K562 (cell line): ENCODE data around the gene CORT. TPM values are rescaled to one million over a fixed set of nuclear protein-coding genes. Genes with fewer than 3 reads are reported as not detected.
A peak's percentile ranks its signal among the peaks of the same experiment; 100 is the strongest.

Experiments
- ATAC-seq: fragments of 200-7000 bp; cut with Tn5 transposase; 3 replicates; pipeline ENCODE4 v1.9.1; 2020; ENCODE audit warnings: moderate library complexity
- BruUV-seq: library from RNA; stranded (reverse); fragments of 400-500 nt; replicated peaks from 2 replicates; lab custom pipeline; 2021; lab: Mats Ljungman, UMichigan
- CTCF ChIA-PET: fragments of 300-600 bp; formaldehyde crosslinking; extraction: SDS; loops from one replicate; lab custom pipeline; 2021; ENCODE audit warnings: low intra/inter-chr PET ratio; lab: Yijun Ruan, JAX
- POLR2A ChIA-PET: fragments of 300-600, 350-650 bp; sonication (Branson Sonifier 250); formaldehyde crosslinking; extraction: SDS; loops from one replicate; lab custom pipeline; 2021; ENCODE audit warnings: antibody characterized with exemption, inconsistent platforms; lab: Yijun Ruan, JAX
- DNase-seq, 4 experiments: peaks; one replicate each; pipeline versions ENCODE4 v3.0.0 to v3.0.0-alpha.2; 2011 to 2018; ENCODE audit warnings: low spot score in 3 of 4, mixed read lengths in 3 of 4; ENCODE audit errors: extremely low read depth in 1 of 4
- FAIRE-seq: peaks from 2 replicates; lab custom pipeline; 2011; peaks lifted over from hg19 to GRCh38; lab: Jason Lieb, UNC
- H2AFZ ChIP-seq: 2 replicates; pipeline ENCODE4 v1.6.0; 2011; ENCODE audit warnings: low read depth, low read length, control low read depth, inconsistent platforms
- H3K27ac ChIP-seq: fragments of 200-600 bp; 3 replicates; pipeline ENCODE4 v1.8.0; 2011; ENCODE audit warnings: low read depth, mild to moderate bottlenecking, control low read depth, inconsistent platforms, low read length, moderate library complexity, mixed read lengths; ENCODE audit errors: extremely low read depth
- H3K27me3 ChIP-seq, 2 experiments: fragments of 300-600 bp in 1 of 2; 2 replicates in 1 of 2; 3 replicates in 1 of 2; pipeline versions ENCODE4 v1.6.0 to v1.8.0; 2011; ENCODE audit warnings: inconsistent platforms in 2 of 2, low read length in 2 of 2, mild to moderate bottlenecking in 1 of 2, mixed read lengths in 1 of 2, moderate library complexity in 1 of 2; ENCODE audit not compliant: control insufficient read depth in 2 of 2, insufficient read depth in 2 of 2
- H3K36me3 ChIP-seq: fragments of 300-600 bp; 3 replicates; pipeline ENCODE4 v1.8.0; 2011; ENCODE audit warnings: mild to moderate bottlenecking, low read length, inconsistent platforms; ENCODE audit not compliant: control insufficient read depth, insufficient read depth
- H3K4me1 ChIP-seq, 2 experiments: fragments of 200-600 bp in 1 of 2; replicated peaks in 1 of 2; 2 replicates in 1 of 2; 3 replicates in 1 of 2; pipeline versions ENCODE4 v1.5.1 to v1.8.0; 2011; ENCODE audit warnings: inconsistent platforms in 2 of 2, low read length in 2 of 2, mild to moderate bottlenecking in 1 of 2, mixed read lengths in 1 of 2, moderate library complexity in 1 of 2; ENCODE audit not compliant: control insufficient read depth in 2 of 2, insufficient read depth in 2 of 2
- H3K4me2 ChIP-seq: 2 replicates; pipeline ENCODE4 v1.6.1; 2011; ENCODE audit warnings: low read length, control low read depth, inconsistent platforms, mixed read lengths; ENCODE audit not compliant: insufficient read depth
- H3K4me3 ChIP-seq: fragments of 200-600 bp; sonication (generic), shearing (Covaris generic); 2 replicates; pipeline ENCODE4 v1.5.1; 2016; ENCODE audit warnings: control low read depth, inconsistent platforms
- H3K79me2 ChIP-seq: fragments of 200-600 bp; 3 replicates; pipeline ENCODE4 v1.8.0; 2011; ENCODE audit warnings: low read length, inconsistent platforms; ENCODE audit not compliant: control insufficient read depth, insufficient read depth
- H3K9ac ChIP-seq, 2 experiments: 2 replicates each; pipeline versions ENCODE4 v1.6.0 to v1.6.1; 2011; ENCODE audit warnings: low read depth in 2 of 2, low read length in 2 of 2, control low read depth in 1 of 2, inconsistent platforms in 1 of 2, mild to moderate bottlenecking in 1 of 2, mixed read lengths in 1 of 2; ENCODE audit not compliant: insufficient read depth in 1 of 2
- H3K9me1 ChIP-seq: one replicate; pipeline ENCODE4 v1.6.0; 2011; ENCODE audit warnings: inconsistent platforms, mild to moderate bottlenecking, low read length, moderate library complexity; ENCODE audit not compliant: control insufficient read depth, insufficient read depth
- H3K9me3 ChIP-seq: replicated peaks from 2 replicates; pipeline ENCODE4 v1.5.1; 2011; ENCODE audit warnings: low read depth, low read length, inconsistent platforms; ENCODE audit not compliant: control insufficient read depth, insufficient read depth
- H4K20me1 ChIP-seq: replicated peaks from 2 replicates; pipeline ENCODE4 v1.6.1; 2011; ENCODE audit warnings: low read length, inconsistent platforms, mixed read lengths; ENCODE audit not compliant: control insufficient read depth, insufficient read depth
- CUX1 ChIP-seq: fragments of 200-800 bp; sonication (Bioruptor generic); IDR thresholded peaks from 2 replicates; pipeline ENCODE4 v1.6.1; 2016; ENCODE audit warnings: missing genetic modification characterization, missing compliant biosample characterization
- ELF2 ChIP-seq: fragments of 250-450 bp; sonication (Bioruptor Pico); IDR thresholded peaks from 2 replicates; pipeline ENCODE4 v1.5.0; 2021; ENCODE audit warnings: mild to moderate bottlenecking
- GATA2 ChIP-seq: sonication (generic); formaldehyde crosslinking; IDR thresholded peaks from 2 replicates; pipeline ENCODE4 v1.4.0; 2020; ENCODE audit warnings: mild to moderate bottlenecking, missing genetic modification reagents
- MTA1 ChIP-seq: fragments of 450-650 bp; IDR thresholded peaks from 2 replicates; pipeline ENCODE4 v1.6.1; 2017; ENCODE audit warnings: borderline replicate concordance
- RAD21 ChIP-seq, 2 experiments: fragments of 250-450 bp in 1 of 2; fragments of 450-650 bp in 1 of 2; sonication (Bioruptor Pico) in 1 of 2; formaldehyde crosslinking in 1 of 2; IDR thresholded peaks in 1 of 2; conservative IDR thresholded peaks in 1 of 2; 2 replicates each; pipeline versions ENCODE4 v1.4.0 to v1.8.0; 2020 to 2022; ENCODE audit warnings: mild to moderate bottlenecking in 2 of 2, moderate library complexity in 1 of 2
- SRF ChIP-seq, 2 experiments: fragments of 250-450, 450-650 bp in 1 of 2; sonication (Bioruptor Pico) in 1 of 2; sonication (generic) in 1 of 2; formaldehyde crosslinking; IDR thresholded peaks; 2 replicates each; pipeline versions ENCODE4 v1.5.0 to v1.5.1; 2020 to 2022; ENCODE audit warnings: mild to moderate bottlenecking in 1 of 2, missing genetic modification reagents in 1 of 2
- ZNF133 ChIP-seq: fragments of 250-450 bp; sonication (Bioruptor Pico); IDR thresholded peaks from 2 replicates; pipeline ENCODE4 v1.4.0; 2020; ENCODE audit warnings: mild to moderate bottlenecking
- ZNF830 ChIP-seq: fragments of 250-450 bp; sonication (Bioruptor Pico); IDR thresholded peaks from 2 replicates; pipeline ENCODE4 v1.5.0; 2021; ENCODE audit warnings: mild to moderate bottlenecking
- WGBS: fragments of 100-300 bp; shearing (Covaris generic); methylation state at CpG from one replicate; pipeline ENCODE4 v1.1.6; 2016; ENCODE audit warnings: low coverage, mixed read lengths; ENCODE audit not compliant: insufficient coverage; ENCODE audit errors: missing lambda C conversion rate; 5-methylcytosine and 5-hydroxymethylcytosine counted together
- in situ Hi-C: fragments of 300-500 bp; cut with MboI; formaldehyde crosslinking; loops from 4 replicates; pipeline ENCODE4 v1.15.0; 2018; ENCODE audit warnings: inconsistent platforms, mixed read lengths
- intact Hi-C: fragments of 100-400 bp; cut with micrococcal nuclease; formaldehyde crosslinking; loops from 2 replicates; pipeline ENCODE4 v1.14.2; 2022
- polyA plus RNA-seq, 8 experiments: library from polyadenylated mRNA; depleted of rRNA in 4 of 8; stranded (reverse) in 5 of 8; unstranded in 3 of 8; fragments of >200 nt; fragmentation: Nextera tagmentation in 2 of 8; fragmentation: Illumina TruSeq in 1 of 8; extraction: Ambion mirVana in 2 of 8; extraction: Trizol in 1 of 8; gene quantifications; 2 replicates each; pipeline versions ENCODE4 v1.2.1 to v1.2.3, GENCODE V29; 2011 to 2014; ENCODE audit warnings: inconsistent platforms in 1 of 8, missing spikeins in 1 of 8
- total RNA-seq, 7 experiments: library from RNA; depleted of rRNA in 6 of 7; stranded (reverse); fragments of >200 nt in 6 of 7; fragmentation: Illumina TruSeq in 2 of 7; extraction: Trizol in 2 of 7; gene quantifications; 2 replicates each; pipeline versions ENCODE4 v1.2.1 to v1.2.3, GENCODE V29; 2011 to 2021; ENCODE audit warnings: low replicate concordance in 1 of 7
- TF ChIP-seq, protein P1 (sequence below), 3 experiments: fragments of 200-800 bp in 1 of 3; sonication (Bioruptor generic) in 1 of 3; sonication (generic) in 1 of 3; formaldehyde crosslinking in 1 of 3; IDR thresholded peaks; 2 replicates each; pipeline versions ENCODE4 v1.6.1 to v1.8.0; 2016 to 2022; ENCODE audit warnings: mild to moderate bottlenecking in 2 of 3, missing compliant biosample characterization in 2 of 3, missing genetic modification characterization in 2 of 3, missing genetic modification reagents in 1 of 3
- TF ChIP-seq, protein P2 (sequence below): fragments of 250-450 bp; sonication (Bioruptor Pico); IDR thresholded peaks from 2 replicates; pipeline ENCODE4 v1.8.0; 2021; ENCODE audit warnings: mild to moderate bottlenecking, moderate library complexity

The CORT gene
- total and polyA plus RNA-seq, 9 of the 15 experiments (the other 6 are each of a cell fraction or from before 2014, with no cell fraction given): 0.08 to 0.54 (median 0.13) TPM; not detected in 5

DNA sequence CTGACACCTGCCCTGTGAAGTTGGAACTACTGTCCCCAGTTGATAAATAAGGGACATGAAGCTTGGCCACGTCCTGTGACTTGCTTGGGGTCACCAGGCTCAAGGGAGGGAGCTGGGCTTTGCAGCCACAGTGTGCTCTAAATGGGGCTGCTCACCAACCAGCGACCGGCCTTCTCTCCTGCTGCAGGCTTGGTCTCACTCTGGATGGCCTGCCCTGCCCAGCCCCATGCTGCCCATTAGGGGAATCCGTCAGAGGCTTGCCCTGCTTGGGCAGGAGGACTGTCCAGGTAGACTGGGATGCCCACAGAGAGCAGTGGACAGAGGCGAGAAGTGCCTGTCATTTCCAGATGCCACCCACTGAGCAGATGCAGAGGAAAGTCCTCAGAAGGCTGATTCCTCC, 20.8 kb upstream of the CORT start (continued):
- TF ChIP-seq, protein P1, sequence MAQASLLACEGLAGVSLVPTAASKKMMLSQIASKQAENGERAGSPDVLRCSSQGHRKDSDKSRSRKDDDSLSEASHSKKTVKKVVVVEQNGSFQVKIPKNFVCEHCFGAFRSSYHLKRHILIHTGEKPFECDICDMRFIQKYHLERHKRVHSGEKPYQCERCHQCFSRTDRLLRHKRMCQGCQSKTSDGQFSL (CRISPR knock-in tag; IDR thresholded peaks at IDR 0.05): no peak
- TF ChIP-seq, protein P1 (tag; IDR thresholded peaks at IDR 0.05): no peak

GRCh38 chr1:10429868-10430215, 20.0 kb upstream of the CORT start:
- in situ Hi-C loops: loop anchor here (5.0 kb wide), 2 partner anchors 62 to 558 kb away; no protein-coding TSS in a partner anchor
- BruUV-seq: no TSS peak
- TF ChIP-seq, protein P2, sequence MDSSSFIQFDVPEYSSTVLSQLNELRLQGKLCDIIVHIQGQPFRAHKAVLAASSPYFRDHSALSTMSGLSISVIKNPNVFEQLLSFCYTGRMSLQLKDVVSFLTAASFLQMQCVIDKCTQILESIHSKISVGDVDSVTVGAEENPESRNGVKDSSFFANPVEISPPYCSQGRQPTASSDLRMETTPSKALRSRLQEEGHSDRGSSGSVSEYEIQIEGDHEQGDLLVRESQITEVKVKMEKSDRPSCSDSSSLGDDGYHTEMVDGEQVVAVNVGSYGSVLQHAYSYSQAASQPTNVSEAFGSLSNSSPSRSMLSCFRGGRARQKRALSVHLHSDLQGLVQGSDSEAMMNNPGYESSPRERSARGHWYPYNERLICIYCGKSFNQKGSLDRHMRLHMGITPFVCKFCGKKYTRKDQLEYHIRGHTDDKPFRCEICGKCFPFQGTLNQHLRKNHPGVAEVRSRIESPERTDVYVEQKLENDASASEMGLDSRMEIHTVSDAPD (CRISPR knock-in tag): no peak
- TF ChIP-seq ELF2 (CRISPR knock-in tag) (no peak), ZNF830 (peak; percentile 59; the same call in 1 of the 2 replicates), MTA1 (no peak), GATA2 (0 out of 2 replicates have a peak, but pooled peaks have one; percentile 22), CUX1 (CRISPR knock-in tag) (no peak), ZNF133 (CRISPR knock-in tag) (no peak), RAD21 (CRISPR knock-in tag; conservative IDR thresholded peaks at IDR 0.05 in 1 of 2, IDR thresholded peaks at IDR 0.05 in 1 of 2) (no peak), SRF (CRISPR knock-in tag; IDR thresholded peaks at IDR 0.05) (no peak)

More at GRCh38 chr1:10429868-10430215, 20.0 kb upstream of the CORT start:
- no peak for FAIRE-seq
- no peaks in the 10 kb centered on the region for H4K20me1 ChIP-seq
- H3K9me3 ChIP-seq: no peaks in the 10 kb centered on the region
- peak overlapping the region; percentile 98 for H2AFZ ChIP-seq
- peaks cover 3% of the 10 kb centered on the region for H3K9me1 ChIP-seq
- peaks cover 12% of the 10 kb centered on the region; the same call in 2 of the 3 replicates for H3K79me2 ChIP-seq
- intact Hi-C loops: loop anchor here (1.0 to 10.0 kb wide), 6 partner anchors 64 to 555 kb away; partner anchors contain the start of genes KIF1B, LZIC, NMNAT1 and UBE4B
- H3K4me2 ChIP-seq: peak overlapping the region; percentile 95
- no peak; the same call in 2 of the 3 replicates for ATAC-seq
- H3K27me3 ChIP-seq: no peaks in the 10 kb centered on the region
- peak overlapping the region; percentile 60 for H3K4me3 ChIP-seq
- ChIA-PET CTCF (interaction anchor here (4.2 to 5.7 kb wide), 2 partner anchors 52 to 64 kb away, joined by 88 to 95 read pairs; no protein-coding TSS in a partner anchor), POLR2A (interaction anchor here (0.7 to 2.3 kb wide), 15 partner anchors 15 to 779 kb away, joined by 3 to 11 read pairs (median 4); partner anchors contain the start of genes KIF1B, LZIC and NMNAT1)
- peak in 1 of 4 experiments; percentile 18 for DNase-seq
- H3K27ac ChIP-seq: peak overlapping the region; percentile 41; the same call in 1 of the 3 replicates
- H3K9ac ChIP-seq: peak overlapping the region; percentile 77 to 92
- H3K36me3 ChIP-seq: no peaks in the 10 kb centered on the region
- peaks cover 9 to 21% of the 10 kb centered on the region in 2 experiments; a peak in 4 of 5 replicates for H3K4me1 ChIP-seq
- 43% methylated on average over 16 of the region's 16 CpGs for WGBS
